C1 segment of cervical spinal cord (tissue), 14 donors: ENCODE measurements around the gene TUBAL3.

Experiments used
- DNase-seq, 14 donors: peaks; one replicate each; lab custom pipeline; 2025; lab: John Stamatoyannopoulos, UW

TUBAL3 gene

DNA sequence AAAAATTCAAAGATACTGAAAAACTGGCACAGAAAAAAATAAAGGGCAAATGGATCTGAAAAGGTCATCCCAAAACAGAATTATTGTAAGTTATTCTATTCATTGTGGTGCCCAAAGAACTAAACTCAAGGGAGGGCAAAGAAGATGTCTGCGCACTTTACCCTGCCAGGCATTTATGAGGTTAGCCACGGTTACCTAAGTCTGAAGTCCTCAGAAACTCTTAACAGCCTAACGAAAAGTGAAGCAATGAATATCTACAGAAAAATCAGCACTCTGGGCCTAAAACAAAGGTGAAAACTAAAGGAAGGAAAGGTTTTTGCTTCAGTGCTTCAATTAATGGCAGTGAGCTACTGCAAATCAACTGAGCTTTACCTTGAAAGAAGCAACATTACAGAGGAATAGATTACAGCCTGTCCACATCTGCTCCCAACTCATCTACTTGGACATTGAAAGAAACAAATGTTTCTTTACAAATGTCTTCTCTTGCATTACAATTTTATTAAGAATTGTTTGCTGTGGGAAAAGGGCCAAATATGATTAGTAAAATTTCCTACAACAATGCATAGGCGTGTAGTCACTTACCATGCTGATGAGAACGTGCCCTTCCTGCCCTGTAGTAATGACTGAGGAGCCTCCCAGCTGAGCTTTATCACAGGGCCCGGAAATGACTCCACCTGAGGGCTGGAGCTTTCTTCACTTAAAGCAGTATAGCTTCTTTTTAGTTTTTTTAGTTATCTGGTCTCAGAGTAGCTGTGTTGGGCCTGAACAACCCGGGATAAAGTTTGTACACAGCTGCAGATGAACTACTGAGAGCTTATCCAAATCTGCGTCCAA, at the start of gene TUBAL3:
Gene TUBAL3, minus strand, starts transcription at position 621 of the 834 bp plus-strand sequence. Its CDS starts 36 bp downstream, at position 585.
- DNase-seq: no peak

DNA sequence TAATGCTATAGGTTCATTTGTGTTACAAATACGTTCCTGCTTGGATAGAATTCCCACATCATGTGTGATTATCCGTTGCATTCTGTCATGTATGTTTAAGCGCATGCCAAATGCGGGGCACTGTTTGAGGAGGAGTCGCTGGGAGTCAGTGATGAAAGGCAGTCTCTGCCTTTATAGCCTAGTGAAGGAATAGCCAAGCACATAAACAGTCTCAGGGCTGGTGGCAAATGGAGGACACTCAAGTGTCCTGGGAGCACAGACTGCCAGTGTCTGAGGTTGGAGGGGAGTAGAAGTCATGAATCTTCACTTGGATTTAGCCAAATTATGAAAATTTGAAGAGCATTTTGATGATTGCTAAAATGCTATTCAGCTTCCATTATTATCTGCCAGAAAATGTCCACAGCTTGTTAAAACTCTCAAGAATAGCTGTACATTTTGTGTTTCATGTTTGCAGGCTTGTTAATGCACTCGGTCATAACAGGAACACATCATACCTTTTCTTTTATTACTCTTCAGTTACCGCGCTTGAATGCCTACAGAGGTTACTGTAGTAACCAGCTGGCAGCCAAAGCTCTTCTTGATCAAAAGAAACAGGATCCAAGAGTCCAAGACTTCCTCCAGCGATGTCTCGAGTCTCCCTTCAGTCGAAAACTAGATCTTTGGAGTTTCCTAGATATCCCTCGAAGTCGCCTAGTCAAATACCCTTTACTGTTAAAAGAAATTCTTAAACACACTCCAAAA, 49.3 kb upstream of the TUBAL3 start:
- DNase-seq: no peak

DNA sequence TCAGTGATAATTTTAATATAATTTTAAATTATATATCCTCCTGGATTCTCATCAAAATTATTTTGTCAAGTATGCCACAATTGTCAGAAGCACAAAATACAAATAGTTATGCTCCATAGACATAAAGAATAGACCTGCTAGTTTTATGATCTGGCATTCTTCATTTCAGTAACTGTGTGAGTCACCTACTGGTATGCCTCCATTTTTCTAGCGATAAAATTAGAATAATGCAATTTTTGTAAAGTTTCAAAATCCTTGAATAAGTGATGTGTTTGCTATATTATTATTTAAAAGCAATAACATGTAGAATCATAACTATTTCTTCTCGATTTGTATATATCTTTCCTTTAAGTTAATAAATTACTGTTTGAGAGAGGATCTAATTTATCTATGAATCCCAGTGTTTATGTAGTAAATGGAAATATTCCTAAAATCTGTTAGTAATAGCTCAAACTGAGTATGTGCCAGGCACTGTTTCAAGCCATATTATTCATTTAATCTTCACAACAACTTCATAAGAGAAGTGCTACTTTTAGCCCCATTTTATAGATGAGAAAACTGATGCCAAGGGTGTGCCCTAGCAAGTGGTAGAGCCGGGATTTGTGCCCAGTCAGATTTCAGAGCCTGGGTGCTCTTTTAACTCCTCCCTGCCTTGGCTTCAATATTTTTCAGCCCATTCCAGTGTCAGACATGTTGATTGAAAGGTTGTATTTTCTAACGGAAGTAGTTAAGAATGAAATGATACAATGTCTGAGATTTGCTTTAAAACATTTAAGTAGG, 46.2 kb upstream of the TUBAL3 start:
- no peak for DNase-seq

DNA sequence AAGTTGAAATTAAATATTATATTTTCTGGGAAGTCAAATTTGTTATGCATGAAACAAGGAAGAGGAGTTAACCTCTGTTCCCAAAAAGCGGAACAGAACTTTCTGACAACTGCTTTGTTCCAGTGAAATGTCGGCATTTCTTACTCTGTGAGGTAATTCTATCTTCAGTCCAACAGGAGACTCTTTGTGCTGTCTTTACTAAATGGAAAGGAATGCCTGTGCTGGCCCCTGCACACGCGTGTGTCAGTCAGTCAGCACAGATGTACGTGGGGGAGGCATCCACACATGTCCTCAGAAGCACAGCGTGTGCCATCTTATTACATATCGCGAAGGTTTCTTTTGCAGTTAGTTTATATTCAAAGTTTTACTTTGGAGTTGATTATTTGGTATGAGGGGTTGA, 45.2 kb upstream of the TUBAL3 start:
- no peak for DNase-seq

DNA sequence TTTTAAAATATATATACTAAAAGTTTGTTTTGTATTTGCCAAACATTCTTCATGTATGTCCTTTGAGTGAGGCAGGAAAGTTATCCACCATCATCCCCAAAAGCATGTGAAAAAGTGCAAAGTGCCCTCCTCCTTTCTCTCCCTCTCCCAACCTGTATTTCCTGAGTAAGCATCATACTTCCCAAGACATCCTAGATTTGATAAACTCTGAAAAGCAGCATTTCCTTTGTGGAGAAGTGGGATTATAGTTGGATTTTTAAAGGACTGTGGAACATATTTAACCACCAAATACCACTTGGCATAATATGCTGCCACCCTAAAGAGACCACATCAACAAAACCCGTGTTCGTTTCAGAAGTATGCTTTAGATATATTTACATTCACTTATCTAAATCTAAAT, 44.6 kb upstream of the TUBAL3 start:
- no peak for DNase-seq

DNA sequence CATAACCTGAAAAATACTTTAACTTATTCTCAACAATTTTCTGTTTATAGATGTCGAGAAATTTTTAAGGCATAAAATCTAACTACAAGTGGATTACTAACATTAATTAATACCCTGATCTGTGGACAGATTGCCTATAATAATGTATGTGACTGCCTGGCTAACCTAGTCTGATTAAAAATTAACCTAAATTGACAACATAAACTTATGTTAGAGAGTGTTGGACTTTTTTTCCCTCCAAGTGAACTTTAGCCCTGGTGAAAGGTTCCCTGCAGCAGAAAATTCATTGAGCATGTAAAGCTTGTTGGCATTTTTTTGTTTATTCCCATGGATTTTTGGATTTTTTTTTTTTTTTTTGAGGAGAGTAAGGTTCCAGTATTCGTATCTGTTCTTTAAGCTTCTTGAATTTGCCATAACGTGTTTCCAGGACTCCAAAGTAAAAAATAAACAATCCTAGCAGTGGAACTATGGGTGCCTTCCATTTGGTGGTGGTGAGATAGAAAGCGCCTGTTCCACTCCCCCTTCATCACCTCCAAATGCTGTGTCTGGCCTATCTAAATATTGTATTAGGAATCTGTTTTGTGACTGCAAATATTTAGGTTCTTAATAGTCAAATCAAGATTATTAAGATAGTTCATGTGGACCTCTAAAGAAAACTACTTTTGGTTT, 43.8 kb upstream of the TUBAL3 start:
- no peak for DNase-seq

DNA sequence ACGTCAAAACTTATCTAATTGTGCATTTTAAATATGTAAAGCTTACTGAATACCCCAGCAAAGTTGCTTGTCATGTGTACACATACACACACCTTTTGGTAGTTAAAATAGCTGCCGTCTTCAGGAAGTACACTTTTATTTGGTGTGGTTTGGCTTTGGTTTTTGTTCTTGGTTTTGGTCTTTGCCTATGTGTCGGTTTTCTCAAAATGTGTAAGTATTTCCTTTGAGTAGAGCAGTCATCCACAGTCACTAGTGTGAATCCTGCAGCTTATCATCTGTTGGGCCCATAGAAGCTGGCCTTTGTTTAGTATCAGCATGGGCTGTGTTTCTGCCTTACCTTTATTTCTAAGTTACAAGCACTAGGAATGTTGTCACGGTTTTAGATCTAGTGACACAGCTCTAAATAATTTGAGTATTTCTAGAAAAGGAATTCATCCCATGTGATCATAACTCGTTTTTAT, 43.0 kb upstream of the TUBAL3 start:
- DNase-seq: no peak

DNA sequence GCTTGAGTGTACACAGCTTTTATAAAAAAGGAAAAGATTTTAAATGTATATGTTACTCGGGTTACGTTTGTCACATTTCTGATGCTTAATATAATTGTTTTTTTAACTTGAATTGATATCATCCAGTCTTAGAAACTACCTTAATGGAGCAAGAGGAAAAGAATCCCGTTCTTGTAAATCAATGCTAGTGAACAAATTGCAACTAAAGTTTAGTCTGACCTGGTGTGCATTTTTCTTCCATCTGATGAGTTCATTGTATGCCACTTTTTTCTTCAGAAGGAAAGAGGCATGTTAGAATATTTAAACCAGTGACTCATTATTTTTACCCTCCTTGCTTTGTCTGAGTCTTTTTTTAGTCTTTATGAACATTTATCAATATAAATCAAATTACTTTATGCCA, 42.4 kb upstream of the TUBAL3 start:
- no peak for DNase-seq

DNA sequence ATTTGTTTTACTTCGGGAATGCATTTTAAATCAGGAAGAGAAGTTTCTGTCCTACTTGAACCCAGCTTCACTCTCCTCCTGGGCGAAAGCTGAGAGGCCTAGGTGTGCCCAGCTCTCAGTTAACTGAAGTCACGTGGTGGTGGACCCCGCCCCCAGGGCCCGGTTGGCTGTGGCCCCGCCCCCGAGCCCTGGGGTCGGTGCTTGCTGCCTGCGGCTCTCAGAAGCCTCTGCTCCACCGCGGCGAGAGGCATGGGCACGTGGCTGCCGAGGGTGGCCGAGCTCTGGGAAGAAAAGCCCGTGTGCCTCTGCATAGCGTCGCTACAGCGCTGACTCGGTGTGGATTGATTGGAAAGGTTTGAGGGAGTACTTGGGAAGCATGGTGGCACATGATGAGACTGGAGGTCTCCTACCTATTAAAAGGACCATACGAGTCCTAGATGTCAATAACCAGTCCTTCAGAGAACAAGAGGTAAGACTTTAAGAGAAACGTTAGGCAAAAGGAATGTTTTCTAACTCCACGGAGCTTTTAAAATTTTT, 41.8 kb upstream of the TUBAL3 start:
- DNase-seq: peak in 9 of 14 donors; percentile 14 to 65 (median 31)

DNA sequence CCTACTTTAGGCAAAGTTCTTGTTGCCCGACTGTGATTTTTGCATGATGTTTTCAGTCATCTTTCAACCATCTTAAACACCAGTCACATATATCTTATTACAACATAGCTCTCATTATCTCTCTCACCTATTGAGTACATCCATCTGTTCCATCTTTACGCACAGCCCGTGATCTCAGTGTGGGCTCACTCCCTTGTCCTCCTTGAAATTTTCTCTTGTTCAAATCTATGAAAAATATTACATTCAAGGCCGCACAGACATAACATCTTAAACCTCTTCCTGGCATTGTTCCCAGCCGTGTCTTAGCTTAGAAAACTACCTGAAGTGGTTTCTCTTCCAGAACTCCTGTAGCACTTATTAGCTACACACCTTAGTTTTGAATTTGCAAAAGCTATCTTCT, 40.4 kb upstream of the TUBAL3 start:
- no peak for DNase-seq

DNA sequence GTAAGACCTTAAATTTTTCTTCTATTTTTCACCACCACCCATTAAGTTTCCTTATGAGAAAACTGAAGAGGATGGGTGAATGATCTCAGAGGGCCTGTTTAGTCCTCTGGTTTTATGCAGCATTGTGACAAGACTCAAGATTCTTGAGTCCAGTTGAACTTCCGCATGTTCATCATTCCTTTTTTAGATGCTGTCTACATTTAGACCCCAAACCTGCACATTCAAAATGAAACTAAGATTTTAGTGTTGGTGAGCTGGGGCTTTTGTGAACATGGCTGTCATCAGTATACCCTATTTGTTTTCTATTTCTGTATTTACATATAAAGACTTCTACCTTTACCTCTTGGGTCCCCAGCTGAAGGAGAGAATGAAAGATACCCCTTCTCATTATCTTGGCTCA, 38.8 kb upstream of the TUBAL3 start:
- no peak for DNase-seq

DNA sequence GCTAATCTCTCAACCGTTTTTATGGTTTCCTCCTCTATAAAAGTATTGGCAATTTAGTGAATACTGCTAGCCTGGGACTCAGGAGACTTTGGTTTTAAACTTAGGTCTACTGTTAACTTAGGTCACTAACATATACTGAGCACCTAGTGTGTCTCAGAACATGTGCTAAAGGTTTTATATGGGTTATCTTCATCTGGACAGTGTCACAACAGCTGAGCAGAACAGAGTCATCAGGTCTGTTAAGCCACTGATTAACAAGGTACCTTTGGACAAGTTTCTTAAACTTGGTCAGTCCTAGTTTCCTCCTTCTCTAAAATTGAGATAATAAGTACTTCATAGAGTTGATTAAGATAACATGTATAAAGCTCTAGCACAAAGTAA, 38.4 kb upstream of the TUBAL3 start:
- no peak for DNase-seq

DNA sequence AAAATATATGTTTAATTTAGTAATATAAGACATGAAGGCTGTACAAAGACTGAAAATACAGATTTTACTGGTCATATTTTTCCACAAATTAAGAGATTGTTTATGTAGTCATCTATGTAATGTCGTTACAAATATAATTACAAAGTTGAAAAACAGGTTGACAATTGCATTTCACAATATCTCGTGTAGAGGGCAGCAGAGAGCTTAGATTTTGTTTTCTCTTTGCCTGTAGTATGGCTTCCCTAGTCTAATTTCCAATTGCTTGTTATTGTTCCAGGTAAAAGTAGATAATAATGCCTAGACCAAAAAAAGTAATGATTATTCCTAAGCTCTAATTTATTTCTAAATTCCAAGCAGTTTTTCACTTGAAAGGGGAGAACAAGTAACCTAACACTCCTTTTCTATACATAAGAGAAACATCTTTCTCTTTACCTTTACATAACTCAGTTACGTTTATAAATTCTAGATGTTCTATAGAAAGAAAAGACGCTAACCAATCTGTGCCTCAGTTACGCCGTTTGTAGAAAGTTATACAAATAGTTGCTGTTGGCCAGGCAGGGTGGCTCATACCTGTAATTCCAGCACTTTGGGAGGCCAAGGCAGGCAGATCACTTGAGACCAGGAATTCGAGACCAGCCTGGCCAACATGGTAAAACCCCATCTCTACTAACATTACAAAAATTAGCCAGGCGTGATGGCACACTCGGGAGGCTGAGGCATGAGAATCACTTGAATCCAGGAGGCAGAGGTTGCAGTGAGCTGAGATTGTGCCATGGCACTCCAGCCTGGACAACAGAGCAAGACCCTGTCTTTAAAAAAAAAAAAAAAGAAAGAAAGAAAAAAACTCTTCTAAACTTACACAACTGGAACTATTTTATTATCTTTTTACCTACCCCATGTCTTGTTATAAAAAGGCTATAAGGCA, 37.7 kb upstream of the TUBAL3 start:
- no peak for DNase-seq

DNA sequence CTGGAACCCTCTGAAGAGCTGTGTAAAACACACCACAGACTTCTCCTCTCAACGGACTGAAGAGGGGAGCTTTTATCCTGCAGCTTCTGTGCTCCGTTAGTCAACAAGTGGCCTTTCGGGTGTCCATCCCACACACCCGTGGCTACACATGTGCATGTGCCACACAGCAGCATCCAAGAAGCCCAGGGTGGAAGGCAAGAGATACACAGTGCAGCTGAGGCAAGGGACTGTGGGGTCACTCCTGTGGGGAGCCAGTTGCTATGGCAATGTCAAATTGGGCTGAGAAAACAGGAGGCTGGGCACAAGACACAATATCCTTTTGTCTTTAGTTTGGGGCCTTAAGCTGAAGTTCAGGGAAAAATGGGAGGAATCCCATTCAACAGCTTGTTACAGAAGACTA, 36.5 kb upstream of the TUBAL3 start:
- DNase-seq: no peak

DNA sequence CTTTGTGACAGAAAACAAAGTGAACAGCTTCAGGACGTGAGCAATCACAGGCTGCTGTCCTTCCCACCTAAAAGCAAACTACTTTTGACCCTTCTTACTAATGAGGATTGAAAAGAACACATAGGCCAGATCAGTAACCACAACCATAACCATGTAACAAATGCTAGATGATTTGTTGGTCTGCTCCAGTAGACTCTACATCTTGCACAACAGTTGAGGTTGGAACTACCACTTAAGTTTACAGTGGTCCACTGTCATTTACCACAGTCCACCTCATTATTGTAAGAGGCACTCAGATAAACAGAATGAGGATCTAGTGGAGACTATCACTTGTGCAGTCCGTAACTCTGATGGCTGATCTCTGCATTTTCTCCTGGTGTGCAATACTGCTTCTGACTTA, 35.6 kb upstream of the TUBAL3 start:
- DNase-seq: no peak

DNA sequence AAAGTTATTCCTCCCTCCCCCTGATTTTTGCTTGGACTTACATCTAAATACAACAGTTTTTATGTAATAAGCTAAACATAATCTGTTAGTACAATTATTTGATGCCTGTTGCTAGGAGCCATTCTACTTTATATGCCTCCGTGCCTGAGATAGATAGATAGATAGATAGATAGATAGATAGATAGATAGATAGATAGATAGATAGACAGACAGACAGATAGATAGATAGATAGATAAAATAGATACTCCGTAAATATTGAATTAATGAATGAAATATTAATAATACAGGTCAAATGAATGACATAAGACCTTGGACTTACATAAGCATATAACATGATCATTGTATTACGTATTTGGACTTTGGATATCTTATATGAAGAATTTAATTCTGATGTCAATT, 30.7 kb upstream of the TUBAL3 start:
- DNase-seq: no peak

DNA sequence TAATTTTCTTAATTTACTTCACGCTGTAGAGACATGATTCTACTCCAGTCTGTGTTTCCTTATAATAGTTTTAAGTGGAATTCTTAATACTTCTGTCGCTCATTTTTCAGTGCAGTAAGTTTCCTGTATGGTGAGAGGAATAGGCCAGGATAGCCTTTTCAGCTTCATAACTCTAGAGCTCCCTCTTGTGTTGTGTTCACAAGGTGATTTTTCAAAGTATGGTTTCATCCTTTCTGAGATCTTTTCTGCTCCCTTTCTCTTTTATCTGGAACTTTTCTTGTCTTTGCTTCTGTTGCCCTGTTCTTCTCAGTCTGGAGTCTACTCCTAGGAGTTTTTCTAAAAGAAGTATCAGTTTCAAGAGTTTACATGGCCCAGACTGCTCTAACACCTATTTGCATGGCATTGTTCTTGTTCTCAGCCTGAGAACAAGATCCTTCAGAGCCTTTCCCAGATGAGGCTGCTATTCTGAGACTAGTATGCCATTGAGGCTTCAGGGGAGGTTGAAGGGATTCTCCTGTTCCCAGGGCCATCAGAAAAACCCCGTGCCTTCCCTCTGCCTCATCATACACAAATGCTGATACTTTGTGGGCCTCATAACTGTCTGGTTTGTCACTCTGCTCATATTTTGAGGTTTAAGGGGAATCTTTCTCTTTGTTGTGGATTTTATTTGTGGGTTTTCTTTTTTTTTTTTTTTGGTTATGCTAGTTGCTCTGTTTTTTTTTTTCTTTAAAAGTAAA, 29.6 kb upstream of the TUBAL3 start:
- peak in 2 of 14 donors; percentile 9 to 15 for DNase-seq

DNA sequence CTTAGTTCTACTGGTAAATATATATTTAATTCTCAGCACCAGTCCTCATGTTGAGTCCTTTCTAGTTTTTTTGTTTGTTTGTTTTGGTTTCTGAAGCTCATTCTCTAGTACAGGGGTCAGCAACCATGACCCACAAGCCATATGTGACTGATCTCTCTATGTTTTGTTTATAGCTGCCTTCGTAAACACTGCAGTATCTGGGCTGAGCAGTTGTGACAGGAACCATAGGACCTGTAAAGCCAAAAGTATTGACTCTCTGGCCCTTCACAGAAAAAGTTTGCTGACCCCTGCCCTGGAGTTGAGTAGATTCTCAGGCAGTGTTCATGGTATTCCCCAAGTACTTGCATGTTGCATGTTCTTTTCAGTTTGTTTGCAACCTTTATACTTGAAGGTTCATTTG, 28.6 kb upstream of the TUBAL3 start:
- DNase-seq: no peak

DNA sequence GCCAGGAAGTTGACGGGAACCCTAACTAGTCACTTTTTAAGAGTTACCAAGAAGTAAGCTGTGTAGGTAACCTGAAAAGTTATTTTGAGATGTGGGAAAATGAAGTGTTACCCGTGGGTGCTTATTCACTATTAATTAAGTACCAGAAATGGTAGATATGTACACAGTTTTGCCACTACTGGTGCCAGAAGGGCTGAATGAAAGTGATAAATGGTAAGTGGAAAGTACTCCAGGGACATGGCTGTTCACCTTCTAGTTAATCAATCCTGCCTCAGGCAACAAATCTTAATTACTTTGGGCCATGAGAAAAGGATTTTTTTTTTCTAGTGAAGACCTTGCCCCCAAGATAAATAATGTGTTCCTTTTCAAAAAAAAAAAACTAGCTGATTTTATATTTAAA, 23.5 kb upstream of the TUBAL3 start:
- no peak for DNase-seq

DNA sequence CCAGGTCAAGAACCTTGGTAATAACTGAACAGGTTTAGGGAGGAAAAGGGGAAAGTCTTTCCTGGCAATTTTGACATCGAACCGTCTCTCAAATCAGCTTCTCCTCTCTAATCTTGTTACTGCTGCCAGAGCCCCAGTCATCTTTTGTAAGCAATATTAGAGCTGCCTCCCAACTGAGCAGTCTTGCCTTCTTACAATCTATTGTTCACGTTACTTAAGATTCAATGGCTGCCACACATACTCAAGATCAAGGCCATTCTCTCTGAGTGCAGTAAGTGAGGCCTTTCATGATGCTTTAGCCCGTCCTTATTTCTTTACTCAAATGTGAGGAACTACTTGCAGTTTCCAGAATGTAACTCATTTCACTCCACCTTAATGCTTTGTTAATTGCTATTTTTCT, 20.1 kb upstream of the TUBAL3 start:
- DNase-seq: no peak
